Stimulated activated naive CD8-positive, alpha-beta T cell treated with anti-CD3 and anti-CD28 coated beads, Interleukin-15, Interleukin-2, amounts not matched to agents 100 ng/mL and 50 ng/mL, for 24 hours (primary cell): ENCODE data around the gene SEMA6B.
"Not testable (repeated sequence)": the region's sequence is repeated elsewhere in the genome, so short reads cannot be mapped to it uniquely, and the experiment has no call there.

ENCODE experiments used
- H3K27ac Mint-ChIP-seq: one replicate; pipeline ENCODE4 v1.8.0; 2021; ENCODE audit warnings: mild to moderate bottlenecking, mixed read lengths
- H3K27me3 Mint-ChIP-seq: one replicate; pipeline ENCODE4 v1.8.0; 2021; ENCODE audit warnings: mixed read lengths
- H3K36me3 Mint-ChIP-seq: one replicate; pipeline ENCODE4 v1.8.0; 2021; ENCODE audit warnings: low read depth, mixed read lengths
- H3K4me1 Mint-ChIP-seq: one replicate; pipeline ENCODE4 v1.8.0; 2021; ENCODE audit warnings: low read depth, mixed read lengths
- H3K4me3 Mint-ChIP-seq: one replicate; pipeline ENCODE4 v1.8.0; 2021; ENCODE audit warnings: mild to moderate bottlenecking, mixed read lengths
- H3K9me3 Mint-ChIP-seq: one replicate; pipeline ENCODE4 v1.8.0; 2021; ENCODE audit warnings: mixed read lengths

SEMA6B gene

GRCh38 chr19:4550479-4551050 is 8.9 kb downstream of the SEMA6B start:
- H3K9me3 Mint-ChIP-seq, result no peaks in the 10 kb centered on the region
- no peak overlapping the region for H3K4me3 Mint-ChIP-seq
- H3K36me3 Mint-ChIP-seq, result no peaks in the 10 kb centered on the region
- H3K27ac Mint-ChIP-seq, result no peak overlapping the region
- no peaks in the 10 kb centered on the region for H3K27me3 Mint-ChIP-seq
- no peaks in the 10 kb centered on the region for H3K4me1 Mint-ChIP-seq

- H3K4me3 Mint-ChIP-seq, result no peak overlapping the region
- no peaks in the 10 kb centered on the region for H3K27me3 Mint-ChIP-seq
- no peaks in the 10 kb centered on the region for H3K4me1 Mint-ChIP-seq
- H3K9me3 Mint-ChIP-seq, result no peaks in the 10 kb centered on the region
- H3K36me3 Mint-ChIP-seq, result no peaks in the 10 kb centered on the region
- no peak overlapping the region for H3K27ac Mint-ChIP-seq
Measured at GRCh38 chr19:4550018-4550417, 9.5 kb downstream of the SEMA6B start.

- Mint-ChIP-seq H3K4me3 (no peak overlapping the region), H3K4me1 (no peaks in the 10 kb centered on the region), H3K27ac (no peak overlapping the region), H3K9me3 (no peaks in the 10 kb centered on the region), H3K27me3 (no peaks in the 10 kb centered on the region), H3K36me3 (no peaks in the 10 kb centered on the region)
Measured at GRCh38 chr19:4548238-4548584, 11.3 kb downstream of the SEMA6B start.

GRCh38 chr19:4547303-4548237 is 11.9 kb downstream of the SEMA6B start:
- Mint-ChIP-seq H3K9me3 (no peaks in the 10 kb centered on the region), H3K4me1 (no peaks in the 10 kb centered on the region), H3K36me3 (no peaks in the 10 kb centered on the region), H3K27me3 (no peaks in the 10 kb centered on the region), H3K27ac (no peak overlapping the region), H3K4me3 (no peak overlapping the region)

GRCh38 chr19:4543842-4544647 is 15.4 kb downstream of the SEMA6B start:
- H3K27ac Mint-ChIP-seq, result no peak overlapping the region
- peaks cover 3% of the 10 kb centered on the region for H3K9me3 Mint-ChIP-seq
- H3K27me3 Mint-ChIP-seq, result peaks cover 3% of the 10 kb centered on the region
- H3K4me1 Mint-ChIP-seq, result peaks cover 13% of the 10 kb centered on the region
- no peak overlapping the region for H3K4me3 Mint-ChIP-seq
- no peaks in the 10 kb centered on the region for H3K36me3 Mint-ChIP-seq

GRCh38 chr19:4542896-4543841 is 16.3 kb downstream of the SEMA6B start:
- Mint-ChIP-seq H3K4me1 (peaks cover 13% of the 10 kb centered on the region), H3K9me3 (peaks cover 3% of the 10 kb centered on the region), H3K4me3 (no peak overlapping the region), H3K27me3 (peaks cover 3% of the 10 kb centered on the region), H3K36me3 (no peaks in the 10 kb centered on the region), H3K27ac (no peak overlapping the region)

- not testable (repeated sequence) for H3K36me3 Mint-ChIP-seq, H3K9me3 Mint-ChIP-seq, H3K27me3 Mint-ChIP-seq, H3K27ac Mint-ChIP-seq, H3K4me3 Mint-ChIP-seq
- peaks cover 13% of the 10 kb centered on the region for H3K4me1 Mint-ChIP-seq
Measured at GRCh38 chr19:4541806-4542145, 17.7 kb downstream of the SEMA6B start.

GRCh38 chr19:4541114-4541805 is 18.2 kb downstream of the SEMA6B start:
- peaks cover 13% of the 10 kb centered on the region for H3K4me1 Mint-ChIP-seq
- H3K9me3 Mint-ChIP-seq, result peaks cover 3% of the 10 kb centered on the region

GRCh38 chr19:4539693-4540581 is 19.5 kb downstream of the SEMA6B start, which contains the start of gene LRG1:
Gene LRG1 (minus strand): TSS chr19:4540036. CDS start chr19:4540013, 23 bp downstream.
- H3K36me3 Mint-ChIP-seq, result no peaks in the 10 kb centered on the region
- peaks cover 13% of the 10 kb centered on the region for H3K4me1 Mint-ChIP-seq
- no peak within 1 kb of the TSS for H3K4me3 Mint-ChIP-seq
- peak within 1 kb of the TSS; percentile 54 for H3K27ac Mint-ChIP-seq
- H3K27me3 Mint-ChIP-seq, result peaks cover 8% of the 10 kb centered on the region
- H3K9me3 Mint-ChIP-seq, result peaks cover 3% of the 10 kb centered on the region

More at GRCh38 chr19:4541114-4541805, 18.2 kb downstream of the SEMA6B start:
- Mint-ChIP-seq H3K27ac (no peak overlapping the region), H3K27me3 (peaks cover 3% of the 10 kb centered on the region), H3K4me3 (no peak overlapping the region), H3K36me3 (no peaks in the 10 kb centered on the region)

- H3K27ac Mint-ChIP-seq, result no peak overlapping the region
- no peak overlapping the region for H3K4me3 Mint-ChIP-seq
- peaks cover 3% of the 10 kb centered on the region for H3K9me3 Mint-ChIP-seq
- H3K4me1 Mint-ChIP-seq, result peaks cover 13% of the 10 kb centered on the region
- no peaks in the 10 kb centered on the region for H3K36me3 Mint-ChIP-seq
- H3K27me3 Mint-ChIP-seq, result peaks cover 8% of the 10 kb centered on the region
Measured at GRCh38 chr19:4539169-4539692, 20.3 kb downstream of the SEMA6B start.

GRCh38 chr19:4538601-4538954 is 20.9 kb downstream of the SEMA6B start:
- peaks cover 13% of the 10 kb centered on the region for H3K4me1 Mint-ChIP-seq
- H3K27ac Mint-ChIP-seq, result no peak overlapping the region

GRCh38 chr19:4537953-4538600 is 21.4 kb downstream of the SEMA6B start:
- H3K4me1 Mint-ChIP-seq, result peaks cover 13% of the 10 kb centered on the region
- H3K27ac Mint-ChIP-seq, result no peak overlapping the region
- no peaks in the 10 kb centered on the region for H3K36me3 Mint-ChIP-seq
- H3K27me3 Mint-ChIP-seq, result peaks cover 12% of the 10 kb centered on the region
- peaks cover 3% of the 10 kb centered on the region for H3K9me3 Mint-ChIP-seq
- no peak overlapping the region for H3K4me3 Mint-ChIP-seq

More at GRCh38 chr19:4538601-4538954, 20.9 kb downstream of the SEMA6B start:
- H3K4me3 Mint-ChIP-seq, result no peak overlapping the region
- H3K9me3 Mint-ChIP-seq, result peaks cover 3% of the 10 kb centered on the region
- no peaks in the 10 kb centered on the region for H3K36me3 Mint-ChIP-seq
- peaks cover 8% of the 10 kb centered on the region for H3K27me3 Mint-ChIP-seq
